ENCODE results near the gene NEK10. TPM values are rescaled to one million over a fixed set of nuclear protein-coding genes. Genes with fewer than 3 reads are reported as not detected.
A peak's percentile ranks its signal among the peaks of the same experiment; 100 is the strongest.

NEK10 gene
- total and polyA plus RNA-seq, 2 donors from 2014 or later, result 1.0 to 4.1 TPM

DNA sequence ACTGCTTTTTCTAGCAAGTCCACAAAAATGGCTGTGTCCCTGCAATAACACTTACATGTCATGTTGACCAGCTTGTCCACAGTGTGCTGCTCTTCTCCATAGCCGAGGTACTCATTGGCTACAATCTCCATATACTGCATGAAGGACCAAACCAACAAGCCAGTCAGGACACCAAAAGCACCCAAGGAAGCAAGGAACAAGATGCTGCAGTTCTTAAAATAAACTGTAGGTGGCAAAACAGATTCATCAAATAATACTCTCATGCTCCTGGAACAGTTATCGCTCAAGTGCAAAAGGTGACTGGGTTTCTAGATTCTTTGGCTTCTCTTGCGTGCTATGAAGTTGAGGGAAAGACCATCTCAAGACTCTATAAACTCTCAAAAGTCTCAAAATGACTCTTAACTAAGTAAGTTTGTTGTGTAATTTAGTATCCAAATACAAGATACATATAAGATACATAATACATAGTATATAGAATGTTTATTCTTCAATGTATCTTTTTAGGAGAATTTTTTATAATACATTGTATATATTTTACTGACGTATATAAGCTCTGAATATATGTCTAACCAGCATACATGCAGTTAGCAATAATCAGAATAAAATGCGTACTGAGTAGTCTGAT lies 57.0 kb downstream of the NEK10 start:
- Histone ChIP-seq H3K4me3 (ENCODE audit: low read length in 3 of 3) (no peak overlapping the region), H3K4me1 (ENCODE audit: control insufficient read depth in 2 of 3, insufficient read depth in 2 of 3, low read depth in 1 of 3, low read length in 3 of 3) (no peaks in the 10 kb centered on the region), H3K27me3 (ENCODE audit: control insufficient read depth, insufficient read depth, low read length) (no peaks in the 10 kb centered on the region), H3K9me3 (ENCODE audit: control insufficient read depth in 2 of 3, insufficient read depth in 1 of 3, low read length in 3 of 3) (no peaks in the 10 kb centered on the region), H3K36me3 (ENCODE audit: control insufficient read depth in 2 of 3, insufficient read depth in 3 of 3, low read length in 3 of 3) (no peaks in the 10 kb centered on the region), H3K27ac (ENCODE audit: low read depth in 2 of 2, low read length in 2 of 2) (no peak overlapping the region), H3K9ac (ENCODE audit: low read length in 3 of 3) (no peak overlapping the region)
- intact Hi-C loops (cut with DNase I), result no loop called here
- peak; percentile 75 for TF ChIP-seq CTCF (IDR thresholded peaks at IDR 0.05; ENCODE audit: borderline replicate concordance, extremely low read depth, insufficient read depth)
- FAIRE-seq (peak; percentile 94), DNase-seq (peak in 3 of 5 donors; percentile 11 to 79 (median 74))

DNA sequence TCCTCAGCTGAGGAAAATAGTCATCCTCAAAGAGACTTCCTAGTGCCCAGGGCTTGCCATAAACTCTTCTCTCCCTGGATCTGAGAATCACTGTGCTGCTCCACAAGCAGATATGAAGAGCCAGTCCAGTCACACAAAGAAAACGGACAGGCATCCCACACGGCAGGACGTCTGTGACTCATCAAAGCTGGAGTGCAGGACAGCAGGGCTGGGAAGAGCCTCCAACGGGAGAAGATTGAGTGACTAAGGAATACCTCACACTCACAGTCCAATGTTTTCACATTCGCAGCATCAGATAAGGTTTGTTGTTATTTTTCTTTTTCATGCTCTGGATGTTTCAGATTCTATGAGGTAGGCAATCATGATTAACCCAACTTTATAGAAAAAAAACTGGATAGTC lies 57.8 kb downstream of the NEK10 start:
- Histone ChIP-seq H3K9ac (ENCODE audit: low read length in 3 of 3) (no peak overlapping the region), H3K36me3 (ENCODE audit: control insufficient read depth in 2 of 3, insufficient read depth in 3 of 3, low read length in 3 of 3) (no peaks in the 10 kb centered on the region), H3K4me3 (ENCODE audit: low read length in 3 of 3) (no peak overlapping the region), H3K27me3 (ENCODE audit: control insufficient read depth, insufficient read depth, low read length) (no peaks in the 10 kb centered on the region), H3K27ac (ENCODE audit: low read depth in 2 of 2, low read length in 2 of 2) (no peak overlapping the region), H3K4me1 (ENCODE audit: control insufficient read depth in 2 of 3, insufficient read depth in 2 of 3, low read depth in 1 of 3, low read length in 3 of 3) (no peaks in the 10 kb centered on the region), H3K9me3 (ENCODE audit: control insufficient read depth in 2 of 3, insufficient read depth in 1 of 3, low read length in 3 of 3) (no peaks in the 10 kb centered on the region)
- intact Hi-C loops (cut with DNase I), result no loop called here
- no peak for TF ChIP-seq CTCF (IDR thresholded peaks at IDR 0.05; ENCODE audit: borderline replicate concordance, extremely low read depth, insufficient read depth)
- FAIRE-seq, result no peak
- no peak for DNase-seq

GRCh38 chr3:27310688-27311087 lies 58.5 kb downstream of the NEK10 start:
- no peak overlapping the region for H3K9ac ChIP-seq (ENCODE audit: low read length in 3 of 3)
- H3K9me3 ChIP-seq (ENCODE audit: control insufficient read depth in 2 of 3, insufficient read depth in 1 of 3, low read length in 3 of 3), result no peaks in the 10 kb centered on the region
- H3K4me3 ChIP-seq (ENCODE audit: low read length in 3 of 3), result no peak overlapping the region
- no peak overlapping the region for H3K27ac ChIP-seq (ENCODE audit: low read depth in 2 of 2, low read length in 2 of 2)
- no peak for DNase-seq
- no peaks in the 10 kb centered on the region for H3K36me3 ChIP-seq (ENCODE audit: control insufficient read depth in 2 of 3, insufficient read depth in 3 of 3, low read length in 3 of 3)
- no peaks in the 10 kb centered on the region for H3K4me1 ChIP-seq (ENCODE audit: control insufficient read depth in 2 of 3, insufficient read depth in 2 of 3, low read depth in 1 of 3, low read length in 3 of 3)
- no peaks in the 10 kb centered on the region for H3K27me3 ChIP-seq (ENCODE audit: control insufficient read depth, insufficient read depth, low read length)
- intact Hi-C loops (cut with DNase I), result no loop called here
- no peak for FAIRE-seq
- no peak for TF ChIP-seq CTCF (IDR thresholded peaks at IDR 0.05; ENCODE audit: borderline replicate concordance, extremely low read depth, insufficient read depth)

GRCh38 chr3:27307566-27307965 lies 61.6 kb downstream of the NEK10 start:
- no peaks in the 10 kb centered on the region for H3K9me3 ChIP-seq (ENCODE audit: control insufficient read depth in 2 of 3, insufficient read depth in 1 of 3, low read length in 3 of 3)
- intact Hi-C loops (cut with DNase I), result no loop called here
- no peak overlapping the region for H3K4me3 ChIP-seq (ENCODE audit: low read length in 3 of 3)

More at GRCh38 chr3:27307566-27307965, 61.6 kb downstream of the NEK10 start:
- Histone ChIP-seq H3K9ac (ENCODE audit: low read length in 3 of 3) (no peak overlapping the region), H3K4me1 (ENCODE audit: control insufficient read depth in 2 of 3, insufficient read depth in 2 of 3, low read depth in 1 of 3, low read length in 3 of 3) (no peaks in the 10 kb centered on the region), H3K27ac (ENCODE audit: low read depth in 2 of 2, low read length in 2 of 2) (no peak overlapping the region), H3K36me3 (ENCODE audit: control insufficient read depth in 2 of 3, insufficient read depth in 3 of 3, low read length in 3 of 3) (no peaks in the 10 kb centered on the region), H3K27me3 (ENCODE audit: control insufficient read depth, insufficient read depth, low read length) (no peaks in the 10 kb centered on the region)
- TF ChIP-seq CTCF (IDR thresholded peaks at IDR 0.05; ENCODE audit: borderline replicate concordance, extremely low read depth, insufficient read depth), result no peak
- no peak for FAIRE-seq
- DNase-seq, result no peak
